Activated CD4-positive, alpha-beta T cell treated with anti-CD3 and anti-CD28 coated beads, Interleukin-2, amount 50 U/mL, for 48 hours (primary cell): Measurements from ENCODE around the gene TSHZ2.
A peak's percentile ranks its signal among the peaks of the same experiment; 100 is the strongest.

ENCODE experiments used
- DNase-seq, 2 experiments: peaks; one replicate each; pipeline ENCODE4 v3.0.0-alpha.2; 2020

The TSHZ2 gene

DNA sequence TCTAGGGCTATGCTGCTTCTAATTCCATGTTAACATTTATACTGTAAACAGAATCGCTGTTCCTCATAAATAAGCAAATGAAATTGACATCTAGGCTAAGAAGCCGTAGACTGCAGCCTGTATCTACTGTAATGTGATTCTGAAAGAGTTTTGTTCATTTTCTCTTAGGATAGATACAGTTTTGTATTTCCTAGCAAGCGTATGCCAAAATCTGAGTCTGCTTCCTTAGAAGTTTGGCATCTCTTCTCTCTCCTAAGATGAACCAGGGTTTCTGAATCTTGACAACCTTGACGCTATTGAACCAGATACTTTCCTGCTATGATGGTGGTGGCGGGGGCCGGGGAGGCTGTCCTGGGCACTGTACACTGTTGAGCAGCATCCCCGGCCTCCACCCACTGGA lies 198.0 kb downstream of the TSHZ2 start:
- no peak for DNase-seq

DNA sequence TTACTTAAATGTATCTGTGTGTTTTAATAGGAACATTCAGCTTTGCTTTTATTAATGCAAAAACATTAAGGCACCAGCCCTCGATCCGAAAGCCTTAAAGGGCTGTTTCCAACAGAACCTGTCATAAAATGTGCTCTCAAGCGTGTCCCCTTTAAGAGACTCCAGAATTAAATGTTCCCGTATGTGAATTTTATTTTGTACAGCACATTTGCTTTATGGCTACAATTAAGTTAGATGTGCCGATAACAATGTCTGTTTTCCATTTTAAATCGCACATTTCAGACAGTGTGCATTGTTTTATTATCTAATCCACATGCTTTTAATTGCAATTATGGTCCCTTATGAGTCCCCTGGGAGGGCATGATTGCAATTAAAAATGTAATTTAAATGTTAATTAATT lies 198.9 kb downstream of the TSHZ2 start:
- DNase-seq: no peak

DNA sequence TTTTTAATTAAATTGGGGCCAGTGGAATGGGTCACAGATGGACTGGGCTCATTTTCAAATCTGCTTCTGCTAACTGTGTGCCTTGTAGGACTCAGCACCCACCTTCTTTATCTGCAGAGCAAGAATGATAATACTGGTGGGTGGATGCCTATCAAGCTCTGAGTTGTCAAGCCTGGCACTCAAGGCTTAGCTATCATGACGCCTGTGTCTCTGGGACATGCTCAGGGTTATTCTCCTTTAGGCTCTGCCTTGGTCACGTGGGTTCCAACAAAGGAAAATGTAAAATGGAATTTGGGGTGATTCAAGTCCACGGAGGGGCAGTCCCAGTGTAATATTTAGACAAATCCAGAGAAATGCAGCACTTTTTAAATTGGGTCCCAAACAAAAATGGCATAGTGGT lies 202.3 kb downstream of the TSHZ2 start:
- DNase-seq: no peak

DNA sequence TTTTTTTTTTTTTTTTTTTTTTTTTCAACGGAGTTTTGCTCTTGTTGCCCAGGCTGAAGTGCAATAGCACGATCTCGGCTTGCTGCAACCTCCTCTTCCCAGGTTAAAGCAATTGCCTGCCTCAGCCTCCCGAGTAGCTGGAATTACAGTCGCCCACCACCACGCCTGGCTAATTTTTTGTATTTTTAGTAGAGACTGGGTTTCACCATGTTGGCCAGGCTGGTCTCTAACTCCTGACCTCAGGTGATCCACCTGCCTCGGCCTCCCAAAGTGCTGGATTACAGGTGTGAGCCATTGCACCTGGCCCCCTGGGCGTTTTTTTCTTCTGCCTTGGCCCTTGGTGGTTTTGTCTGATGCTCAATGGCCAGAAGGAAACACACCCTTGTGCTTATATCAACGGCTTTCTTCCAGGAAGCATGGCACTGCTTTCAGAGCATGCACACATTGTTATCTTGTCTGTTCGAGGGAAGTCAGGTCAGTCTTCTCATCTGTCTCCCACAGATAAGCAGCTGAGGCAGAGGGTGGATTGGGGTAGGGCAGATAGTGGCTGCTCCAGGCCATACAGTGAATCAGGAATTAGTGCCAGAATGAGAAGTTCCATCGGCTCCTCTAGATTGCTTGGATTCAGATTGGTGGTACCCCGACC lies 203.1 kb downstream of the TSHZ2 start:
- no peak for DNase-seq

DNA sequence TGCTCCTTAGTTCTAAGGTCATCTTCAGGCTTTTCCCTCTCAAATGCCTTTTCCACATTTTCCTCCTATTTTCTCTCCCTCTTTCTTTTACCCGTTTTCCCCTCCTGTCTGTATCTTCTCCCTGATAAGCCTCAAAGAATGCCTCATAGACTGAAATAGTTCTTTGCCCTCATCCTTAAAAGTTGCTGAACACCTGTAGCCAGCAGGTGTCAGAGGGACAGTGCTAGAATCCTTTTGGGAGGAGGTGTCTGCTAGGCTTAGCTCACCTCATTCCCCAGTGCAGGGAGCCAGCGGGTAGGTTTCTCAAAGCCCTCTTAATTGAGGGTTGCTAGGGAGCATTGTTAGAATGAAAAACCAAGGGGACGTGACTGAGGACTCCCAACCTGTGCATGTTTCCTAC lies 204.0 kb downstream of the TSHZ2 start:
- no peak for DNase-seq

DNA sequence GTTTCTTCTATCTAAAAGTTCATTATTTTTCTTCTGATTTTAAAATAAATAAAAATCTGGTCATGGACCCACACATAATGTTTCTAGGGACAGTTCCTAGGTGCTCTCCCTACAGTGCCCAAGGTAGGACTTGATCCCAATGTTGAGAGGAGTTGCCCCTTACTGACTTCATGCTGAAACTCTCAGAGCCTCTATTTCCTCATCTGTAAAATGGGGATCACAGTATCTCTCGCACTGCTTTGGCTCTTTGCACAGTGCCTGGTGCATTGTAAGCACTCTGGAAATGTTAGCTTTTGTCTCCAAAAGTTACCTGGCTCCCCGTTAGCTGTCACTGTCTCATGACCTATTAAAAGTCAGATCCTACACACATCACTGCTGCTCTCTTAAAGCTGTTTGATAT lies 205.5 kb downstream of the TSHZ2 start:
- DNase-seq: no peak

DNA sequence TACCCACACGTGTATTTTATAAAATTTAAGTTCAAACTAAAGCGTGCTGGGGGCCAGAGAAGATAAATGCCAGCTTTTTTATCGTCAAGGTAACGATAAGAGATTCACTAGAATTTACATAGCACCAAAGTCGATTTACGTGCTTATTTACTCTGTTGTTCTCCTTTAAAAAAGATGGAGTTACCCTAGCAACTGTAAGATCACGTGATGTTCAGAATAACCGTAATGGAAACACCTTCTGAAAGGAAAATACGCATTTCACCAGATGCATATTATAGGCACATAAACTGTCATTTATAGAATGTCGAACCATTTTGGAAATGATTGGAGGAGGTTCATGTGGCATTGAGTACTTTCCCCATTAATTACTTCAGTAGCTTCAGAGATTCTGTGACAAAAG lies 207.6 kb downstream of the TSHZ2 start:
- DNase-seq: no peak

DNA sequence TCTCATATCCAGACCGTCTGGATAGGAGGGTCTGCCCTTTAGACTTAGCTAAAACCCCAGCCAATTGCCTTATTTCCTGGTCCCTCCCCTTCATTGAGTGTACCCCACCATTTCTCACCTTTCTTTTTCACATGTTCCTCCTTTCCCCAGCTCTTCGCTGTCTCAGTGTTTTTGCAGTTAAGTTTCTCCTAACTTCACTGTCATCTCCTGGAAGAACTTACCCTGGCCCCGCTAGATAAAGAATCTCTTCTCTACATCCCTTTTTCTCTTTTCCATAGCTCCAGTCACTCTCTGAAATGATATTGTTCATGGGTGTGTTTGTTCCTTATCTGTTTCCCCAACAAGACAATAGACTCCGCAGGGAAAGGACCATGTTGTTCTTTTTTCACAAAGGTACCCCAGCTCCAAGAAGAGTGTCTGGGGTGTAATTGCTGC lies 208.8 kb downstream of the TSHZ2 start:
- DNase-seq: no peak

DNA sequence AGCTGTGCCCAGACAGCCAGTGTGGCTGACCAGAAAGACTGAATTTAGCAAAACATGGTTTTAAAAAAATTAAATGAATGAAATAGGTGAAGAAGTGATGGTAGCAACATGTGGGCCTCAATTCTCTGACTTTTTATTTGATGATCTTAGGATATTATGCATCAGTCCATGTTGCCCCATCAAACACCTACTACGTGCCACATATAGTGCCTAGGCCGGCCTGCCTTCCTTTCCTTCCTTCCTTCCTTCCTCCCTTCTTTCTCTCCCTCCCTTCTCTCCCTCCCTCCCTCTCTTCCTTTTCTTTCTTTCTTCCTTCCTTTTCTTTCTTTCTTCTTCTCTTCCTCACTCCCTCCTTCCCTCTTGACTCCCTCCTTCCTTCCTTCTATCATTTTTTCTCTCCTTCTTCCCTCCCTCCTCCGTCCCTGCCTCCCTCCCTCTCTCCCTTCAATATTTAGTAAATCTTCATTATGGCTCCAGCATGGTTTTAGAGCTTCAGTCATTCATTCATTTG lies 209.8 kb downstream of the TSHZ2 start:
- DNase-seq: no peak

DNA sequence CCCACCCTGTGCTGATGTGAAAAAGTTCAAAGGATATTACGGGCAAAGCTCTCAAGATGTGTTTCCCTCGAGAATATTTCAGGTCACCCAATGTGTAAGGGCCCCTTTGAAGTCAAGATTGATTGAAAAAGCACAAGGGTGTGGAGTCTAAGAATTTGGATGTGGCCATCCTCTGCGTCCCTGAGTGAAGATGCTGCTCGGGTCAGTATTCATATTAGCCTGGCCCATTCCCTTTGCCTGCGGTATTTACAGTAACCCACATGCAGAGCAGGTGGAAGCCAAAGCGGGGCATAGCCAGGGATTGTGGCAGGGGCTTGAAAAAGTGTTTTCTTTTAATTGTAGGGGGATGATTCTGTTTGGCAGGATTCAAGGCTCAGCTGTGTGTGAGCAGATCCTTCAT lies 211.0 kb downstream of the TSHZ2 start:
- DNase-seq: no peak

DNA sequence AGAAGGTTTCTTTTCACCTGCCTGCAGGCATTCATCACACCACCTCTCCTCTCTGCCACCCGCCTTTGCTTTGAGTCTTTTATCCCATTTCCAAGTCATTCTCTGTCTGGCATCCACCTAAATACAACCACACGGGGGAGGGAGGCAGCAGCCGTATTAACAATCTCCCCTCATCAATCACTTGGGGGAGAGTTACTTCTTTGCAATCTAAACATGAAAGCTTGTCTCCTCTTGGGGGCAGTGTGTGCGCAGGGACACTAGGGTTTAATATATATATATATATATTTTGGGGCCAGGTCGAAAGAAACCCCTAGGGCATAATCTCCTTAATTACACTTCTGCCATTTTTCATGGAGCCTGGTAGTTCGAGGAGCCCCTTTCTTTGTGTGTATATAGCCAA lies 214.5 kb downstream of the TSHZ2 start:
- no peak for DNase-seq

DNA sequence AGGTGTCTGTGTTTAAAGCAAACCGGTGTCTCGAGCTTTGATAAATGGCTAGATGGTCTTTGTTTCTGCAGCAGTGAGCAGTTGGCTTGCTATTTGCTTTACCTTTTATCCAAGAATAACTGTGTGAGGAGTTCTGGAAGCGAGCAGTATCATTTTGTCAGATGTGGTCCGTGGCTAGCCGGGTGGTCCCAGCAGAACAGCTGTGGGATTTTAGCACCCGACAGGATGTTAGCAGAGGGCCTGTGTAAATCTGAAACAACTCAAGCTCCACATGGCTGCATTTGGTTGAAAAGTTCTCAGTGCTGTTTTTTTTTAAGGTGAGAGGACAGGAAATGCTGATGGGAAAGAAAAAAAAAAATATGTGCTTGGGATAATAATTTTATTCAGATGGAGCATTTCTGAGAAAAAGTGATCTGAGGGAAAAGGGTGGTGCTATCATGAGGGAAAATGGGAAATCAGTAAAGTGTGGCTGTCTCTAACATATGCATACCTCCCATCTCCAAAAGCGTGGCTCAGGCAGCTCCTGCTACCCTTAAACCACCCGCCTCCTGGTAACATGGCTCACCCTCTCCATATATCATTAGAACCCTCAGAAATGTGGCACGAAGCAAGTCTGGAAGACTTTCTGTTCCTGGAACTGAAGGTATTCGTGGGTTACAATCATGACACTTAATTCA lies 215.4 kb downstream of the TSHZ2 start:
- no peak for DNase-seq

DNA sequence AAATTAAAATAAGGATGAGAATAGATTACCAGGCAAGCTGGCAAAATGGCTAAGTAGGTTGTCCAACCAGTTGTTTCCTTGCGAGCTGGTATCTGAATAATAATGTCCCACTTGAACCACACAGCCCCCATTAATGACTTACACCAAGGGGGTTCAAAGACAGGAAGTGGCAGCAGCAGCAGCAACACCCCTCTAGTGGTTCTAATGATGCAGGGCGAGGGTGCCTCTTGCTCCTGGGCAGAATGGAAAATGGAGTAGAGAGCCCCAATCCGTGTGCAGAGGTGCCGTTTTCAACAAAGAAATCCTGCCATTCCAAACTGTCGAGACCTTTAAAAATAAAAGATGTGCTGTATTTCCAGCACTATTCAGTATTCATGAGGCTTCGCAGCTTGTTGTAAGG lies 218.1 kb downstream of the TSHZ2 start:
- no peak for DNase-seq

DNA sequence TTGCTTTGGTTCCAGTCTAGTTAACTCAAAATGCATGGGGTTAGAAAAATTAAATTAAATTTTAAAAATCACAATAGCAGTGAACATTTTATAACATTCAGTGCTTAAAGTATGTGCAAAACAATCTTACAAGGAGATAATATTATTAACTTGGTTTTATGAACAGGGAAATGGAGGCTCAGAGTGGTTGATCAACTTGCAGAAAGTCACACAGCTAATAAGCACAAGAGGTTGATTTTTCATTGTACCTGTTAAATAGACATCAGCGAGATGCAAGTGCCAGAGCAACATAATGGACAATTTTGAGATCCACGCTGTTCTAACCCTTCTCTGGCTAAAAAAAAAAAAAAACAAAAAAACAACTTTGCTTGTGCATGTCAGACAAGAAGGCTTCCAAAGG lies 219.8 kb downstream of the TSHZ2 start:
- no peak for DNase-seq

DNA sequence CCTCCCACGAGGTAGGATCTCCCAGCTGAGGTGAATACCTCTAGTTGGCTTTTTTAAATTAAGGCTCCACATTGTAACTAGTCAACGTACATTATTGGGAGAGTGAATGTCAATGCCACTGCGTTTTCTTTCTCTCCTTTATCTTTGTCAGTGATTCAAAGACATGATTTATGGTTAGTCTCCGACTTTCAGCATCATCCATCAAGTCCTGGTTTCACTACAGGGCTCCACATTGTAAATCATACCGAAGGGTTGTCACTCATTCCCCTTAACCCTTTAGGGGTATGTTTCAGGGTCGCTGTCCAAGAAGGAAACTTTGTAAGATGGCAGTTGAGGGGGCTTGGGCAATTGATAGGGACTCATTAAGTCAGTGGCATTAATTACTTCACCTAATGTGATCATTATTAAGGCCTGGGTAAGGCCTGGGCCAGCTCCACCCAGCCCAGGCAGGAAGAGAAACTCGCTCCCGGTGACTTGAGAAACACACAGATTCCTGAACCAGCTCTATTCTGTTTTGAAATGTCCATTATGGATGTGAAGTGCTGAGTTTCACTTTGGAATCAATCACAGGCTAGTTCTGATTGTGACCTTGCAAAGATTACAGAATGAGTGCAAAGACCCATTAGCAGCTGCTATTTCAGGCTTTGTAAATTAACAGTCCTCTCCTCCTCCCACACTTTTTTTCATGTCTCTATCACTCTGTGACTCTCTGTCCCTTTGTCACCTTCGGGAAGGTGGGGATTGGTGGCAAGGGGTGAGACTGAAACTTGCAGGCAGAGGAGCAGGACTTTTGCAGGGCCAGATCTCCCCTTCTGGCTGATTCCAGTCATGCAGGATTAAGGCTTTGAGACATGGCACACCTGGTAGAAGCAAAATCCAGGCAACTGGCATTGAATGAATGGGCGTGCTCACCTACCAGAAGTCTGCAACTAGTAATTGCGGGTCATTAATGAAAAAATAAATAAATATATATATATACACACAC lies 222.4 kb downstream of the TSHZ2 start:
- no peak for DNase-seq

DNA sequence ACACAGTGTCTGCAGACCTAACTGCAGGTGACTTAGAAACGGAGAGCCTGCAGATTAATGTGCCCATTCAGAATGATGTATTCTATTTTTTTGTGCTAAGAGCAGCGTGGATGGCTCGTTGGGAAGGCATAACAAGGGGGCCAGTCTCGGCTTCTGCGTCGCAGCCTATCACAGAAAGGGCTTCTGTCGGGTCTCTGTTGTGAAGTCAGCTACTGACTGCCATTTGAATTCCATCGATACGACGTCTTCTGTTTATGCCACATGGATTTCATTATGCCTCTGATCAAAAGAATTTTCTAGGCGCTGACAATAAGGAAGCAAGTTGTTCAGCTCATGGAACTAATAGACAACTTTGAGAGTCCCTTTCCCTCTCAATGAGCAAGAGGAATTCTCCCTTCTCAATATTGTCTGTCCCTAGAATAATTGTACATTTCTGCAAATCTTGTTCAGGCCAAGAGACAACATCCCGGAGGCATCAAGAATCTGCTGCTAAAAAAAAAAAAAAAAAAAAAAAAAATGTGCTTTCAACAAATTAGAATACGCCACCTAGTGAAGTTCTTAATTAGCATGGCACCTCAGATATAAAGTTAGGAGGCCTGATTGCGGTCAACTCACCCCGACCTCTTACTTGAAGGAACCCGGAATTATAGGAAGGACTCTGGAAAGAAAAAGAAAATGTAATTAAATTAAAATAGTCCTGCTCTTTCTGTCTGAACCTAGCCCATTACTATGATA lies 223.9 kb downstream of the TSHZ2 start:
- no peak for DNase-seq

DNA sequence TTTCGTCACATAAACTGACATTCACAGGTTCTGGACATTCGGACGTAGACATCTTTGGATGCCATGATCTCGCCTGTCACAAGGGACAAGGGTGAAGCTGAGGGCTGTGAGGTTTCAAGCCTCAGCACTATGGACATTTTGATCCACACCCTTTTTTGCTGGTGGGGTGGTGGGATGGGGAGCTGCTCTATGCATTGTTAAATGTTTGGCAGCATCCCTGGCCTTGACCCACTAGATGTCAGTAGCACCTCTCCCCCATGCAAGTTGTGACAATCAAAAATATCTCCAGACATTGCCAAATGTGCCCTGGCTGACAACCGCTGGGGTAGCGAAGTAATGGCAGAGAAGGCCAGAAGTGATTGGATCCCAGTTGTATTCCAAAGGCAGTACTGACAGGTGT lies 229.4 kb downstream of the TSHZ2 start:
- no peak for DNase-seq

DNA sequence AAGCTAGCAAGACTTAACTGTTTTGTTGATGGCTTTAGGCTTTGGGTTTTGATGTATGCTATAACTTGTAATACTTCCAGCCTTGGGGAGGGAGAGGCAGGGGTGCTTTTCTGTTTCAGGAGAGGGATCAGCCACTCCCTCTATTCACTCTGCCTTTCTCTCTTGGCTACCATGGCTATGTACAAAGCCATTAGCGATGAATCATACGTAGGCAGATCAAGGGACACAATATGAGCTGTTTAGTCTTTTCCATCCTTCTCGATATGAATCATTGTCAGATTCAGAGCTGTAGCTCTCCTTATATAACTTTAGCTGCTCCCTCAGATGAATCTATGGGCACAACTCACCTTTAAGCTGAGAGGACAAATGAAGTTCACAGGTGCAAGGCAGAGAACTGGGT lies 230.6 kb downstream of the TSHZ2 start:
- DNase-seq: no peak

DNA sequence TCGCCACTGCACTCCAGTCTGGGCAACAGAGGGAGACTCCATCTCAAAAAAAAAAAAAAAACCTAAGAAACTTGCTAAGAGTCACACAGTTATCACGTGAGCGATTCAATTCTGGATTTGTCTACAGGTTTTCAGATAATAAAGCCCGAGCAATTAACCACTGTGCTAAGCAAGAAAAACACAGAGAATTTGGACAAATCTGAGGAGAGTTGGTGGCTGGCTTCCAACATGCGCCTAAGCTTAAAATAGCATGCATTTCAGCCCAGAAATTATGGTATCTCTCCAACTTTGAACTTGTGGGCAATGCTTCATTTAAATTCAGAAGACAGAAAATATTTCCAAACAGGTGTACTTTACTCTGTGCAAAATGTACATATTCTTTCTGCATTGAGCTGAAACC lies 232.9 kb downstream of the TSHZ2 start:
- no peak for DNase-seq

DNA sequence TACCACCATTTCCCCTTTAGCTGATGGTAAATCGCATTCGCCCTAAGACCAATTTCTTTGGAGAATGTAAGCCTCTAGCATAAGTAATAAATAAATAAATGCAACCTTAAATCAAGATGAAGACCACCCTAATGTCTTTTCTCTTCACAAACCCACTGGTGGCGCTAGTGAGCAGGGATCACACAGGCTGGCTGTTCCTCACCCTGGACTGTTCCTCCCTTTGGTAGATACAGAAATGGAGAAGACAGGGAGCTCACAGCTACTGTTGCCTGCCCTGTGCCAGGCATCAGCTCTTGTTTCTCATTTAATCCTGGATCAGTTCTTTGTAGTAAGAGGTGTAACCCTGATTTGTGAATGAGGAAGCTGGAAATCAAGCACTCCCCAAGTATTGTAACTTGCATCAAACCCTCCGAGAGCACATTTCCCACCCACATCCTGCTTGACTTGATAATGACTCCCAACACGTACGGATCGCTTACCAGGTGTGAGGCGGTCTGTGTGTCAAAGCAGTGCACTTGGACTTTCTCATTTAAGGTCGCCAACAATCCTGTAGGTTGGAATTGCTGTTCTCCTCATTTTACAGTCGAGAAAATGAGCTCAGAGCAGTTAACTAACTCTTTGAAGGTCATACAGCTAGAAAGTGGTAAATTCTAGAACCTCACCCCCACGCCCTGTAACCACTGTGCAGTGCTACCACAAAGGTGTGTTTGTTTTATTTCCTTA lies 236.1 kb downstream of the TSHZ2 start:
- DNase-seq: peak in 1 of 2 experiments; percentile 32

DNA sequence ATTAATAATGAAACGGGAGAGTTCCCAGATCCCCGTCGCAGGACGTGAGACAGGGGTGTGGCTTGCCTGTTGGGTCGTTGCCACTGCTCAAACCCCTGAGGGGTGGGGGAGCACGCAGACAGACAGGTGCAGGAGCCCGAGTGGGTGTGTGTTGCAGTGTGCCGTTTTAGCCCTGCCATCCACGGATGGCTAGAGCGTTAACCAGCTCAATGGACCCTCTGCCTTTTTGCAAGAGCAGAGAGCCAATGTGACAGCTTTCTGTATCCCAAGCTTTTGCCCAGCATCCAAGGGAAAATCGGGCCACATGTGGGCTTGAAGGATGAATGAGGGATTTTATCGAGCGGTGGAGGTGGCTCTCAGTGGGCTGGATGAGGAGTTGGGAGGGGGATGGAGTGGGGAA lies 237.9 kb downstream of the TSHZ2 start:
- DNase-seq: no peak

DNA sequence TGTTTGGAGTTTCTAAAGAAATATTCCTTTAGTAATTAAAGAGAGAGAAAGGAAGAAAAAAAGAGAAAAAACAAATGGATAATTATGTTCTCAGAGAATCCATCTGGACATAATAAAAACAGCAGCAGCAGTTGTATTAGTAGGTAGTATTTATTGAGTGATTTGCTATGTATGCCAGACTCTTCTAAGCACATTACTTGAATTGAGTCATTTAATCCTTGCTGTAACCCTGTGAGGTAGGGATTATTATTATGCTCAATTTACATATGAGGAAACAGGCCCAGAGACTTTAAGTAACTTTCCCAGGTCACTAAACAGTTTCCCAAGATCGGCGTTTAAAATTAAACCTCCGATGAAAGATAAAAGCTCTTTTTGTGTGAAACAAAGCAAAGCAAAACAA lies 238.8 kb downstream of the TSHZ2 start:
- no peak for DNase-seq
